BE2C (cell line): Measurements from ENCODE around the gene TBC1D5.
A peak's percentile ranks its signal among the peaks of the same experiment; 100 is the strongest.

ENCODE experiments used
- DNase-seq: peaks from one replicate; pipeline ENCODE4 v3.0.0-alpha.2; 2020
- H3K27me3 ChIP-seq: fragments of 250-450 bp; sonication (Bioruptor Pico); 2 replicates; pipeline ENCODE4 v1.5.1; 2020; ENCODE audit warnings: mild to moderate bottlenecking
- H3K36me3 ChIP-seq: fragments of 250-450 bp; sonication (Bioruptor Pico); 2 replicates; pipeline ENCODE4 v1.5.1; 2020; ENCODE audit warnings: mild to moderate bottlenecking
- H3K4me1 ChIP-seq: fragments of 250-450 bp; sonication (Bioruptor Pico); 2 replicates; pipeline ENCODE4 v1.5.1; 2020
- H3K4me3 ChIP-seq: 2 replicates; pipeline ENCODE4 v1.5.1; 2011; ENCODE audit warnings: low read depth, low read length
- H3K9me3 ChIP-seq: fragments of 250-450 bp; sonication (Bioruptor Pico); 2 replicates; pipeline ENCODE4 v1.5.1; 2020
- TF ChIP-seq, protein P1 (sequence below): IDR thresholded peaks from 2 replicates; pipeline ENCODE4 v1.5.1; 2012; ENCODE audit warnings: mild to moderate bottlenecking, low read depth, low read length

Gene TBC1D5

DNA sequence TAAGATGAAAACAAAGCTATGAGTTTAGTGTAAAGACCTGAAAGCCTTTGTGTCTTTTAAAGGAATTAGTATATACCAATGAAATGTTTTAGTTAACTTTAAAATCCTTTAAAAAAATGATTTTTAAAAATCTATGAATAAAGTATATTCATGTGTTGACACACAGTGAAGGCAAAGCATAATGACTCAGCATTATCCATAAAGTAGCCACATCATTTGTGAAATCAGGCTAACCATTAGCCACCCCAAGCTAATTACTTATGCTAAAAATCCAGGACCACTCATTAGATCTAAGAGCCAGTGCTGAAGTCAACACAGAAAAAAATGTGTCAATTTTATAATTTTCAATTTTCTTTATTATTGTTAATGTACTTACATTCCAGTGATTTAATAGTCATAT is 310.2 kb downstream of the TBC1D5 start:
- H3K4me3 ChIP-seq = no peak overlapping the region
- no peaks in the 10 kb centered on the region for H3K27me3 ChIP-seq
- H3K4me1 ChIP-seq = no peaks in the 10 kb centered on the region
- H3K36me3 ChIP-seq = no peaks in the 10 kb centered on the region
- TF ChIP-seq, protein P1, sequence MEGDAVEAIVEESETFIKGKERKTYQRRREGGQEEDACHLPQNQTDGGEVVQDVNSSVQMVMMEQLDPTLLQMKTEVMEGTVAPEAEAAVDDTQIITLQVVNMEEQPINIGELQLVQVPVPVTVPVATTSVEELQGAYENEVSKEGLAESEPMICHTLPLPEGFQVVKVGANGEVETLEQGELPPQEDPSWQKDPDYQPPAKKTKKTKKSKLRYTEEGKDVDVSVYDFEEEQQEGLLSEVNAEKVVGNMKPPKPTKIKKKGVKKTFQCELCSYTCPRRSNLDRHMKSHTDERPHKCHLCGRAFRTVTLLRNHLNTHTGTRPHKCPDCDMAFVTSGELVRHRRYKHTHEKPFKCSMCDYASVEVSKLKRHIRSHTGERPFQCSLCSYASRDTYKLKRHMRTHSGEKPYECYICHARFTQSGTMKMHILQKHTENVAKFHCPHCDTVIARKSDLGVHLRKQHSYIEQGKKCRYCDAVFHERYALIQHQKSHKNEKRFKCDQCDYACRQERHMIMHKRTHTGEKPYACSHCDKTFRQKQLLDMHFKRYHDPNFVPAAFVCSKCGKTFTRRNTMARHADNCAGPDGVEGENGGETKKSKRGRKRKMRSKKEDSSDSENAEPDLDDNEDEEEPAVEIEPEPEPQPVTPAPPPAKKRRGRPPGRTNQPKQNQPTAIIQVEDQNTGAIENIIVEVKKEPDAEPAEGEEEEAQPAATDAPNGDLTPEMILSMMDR = no peak
- no peak for DNase-seq
- H3K9me3 ChIP-seq = no peaks in the 10 kb centered on the region

DNA sequence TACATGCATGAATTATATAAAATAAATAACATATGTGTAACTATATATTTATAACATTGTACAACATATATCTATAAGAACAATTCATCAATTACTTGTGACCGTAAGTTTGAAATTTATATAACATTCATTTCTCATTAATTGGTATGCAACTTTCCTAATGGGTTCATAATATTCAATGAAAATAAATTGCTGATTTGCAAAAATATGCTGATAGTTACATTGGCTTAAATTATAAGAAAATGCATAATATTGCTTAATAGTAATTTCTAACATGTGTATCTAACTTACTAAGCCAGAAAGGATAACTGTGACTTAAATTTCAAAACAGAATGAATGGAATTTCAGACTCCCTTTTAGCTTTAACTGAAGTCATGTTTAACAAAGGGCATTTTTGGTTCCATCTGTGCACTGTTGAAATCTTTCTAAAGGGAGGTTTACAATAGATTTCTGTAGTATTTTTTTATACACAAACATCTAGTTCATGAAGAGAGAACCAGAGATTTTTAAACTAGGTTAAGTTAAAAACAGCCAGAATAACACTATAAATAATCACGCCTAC is 310.9 kb downstream of the TBC1D5 start:
- TF ChIP-seq, protein P1 = no peak
- no peak for DNase-seq
- no peaks in the 10 kb centered on the region for H3K27me3 ChIP-seq
- H3K4me3 ChIP-seq = no peak overlapping the region
- H3K9me3 ChIP-seq = no peaks in the 10 kb centered on the region
- no peaks in the 10 kb centered on the region for H3K36me3 ChIP-seq
- no peaks in the 10 kb centered on the region for H3K4me1 ChIP-seq

DNA sequence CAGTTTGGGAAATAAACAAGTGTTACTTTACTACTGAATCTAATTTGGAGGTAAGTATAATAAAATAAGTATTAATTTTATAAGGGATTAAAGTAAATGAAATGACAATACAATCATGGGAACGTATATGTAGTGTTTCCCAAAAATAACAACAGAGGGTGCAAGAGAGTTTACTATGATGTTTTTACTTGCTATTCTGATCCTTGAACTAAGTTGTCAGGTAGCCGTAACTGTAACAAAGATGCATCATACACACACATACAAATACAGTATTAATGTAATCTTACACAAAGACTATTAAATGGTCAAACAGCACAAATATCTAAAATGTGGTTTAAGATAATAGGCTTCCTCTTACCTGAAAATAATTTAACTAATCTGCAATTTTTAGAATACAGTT is 311.4 kb downstream of the TBC1D5 start:
- DNase-seq = no peak
- Histone ChIP-seq H3K27me3 (no peaks in the 10 kb centered on the region), H3K4me1 (no peaks in the 10 kb centered on the region), H3K36me3 (no peaks in the 10 kb centered on the region), H3K9me3 (no peaks in the 10 kb centered on the region), H3K4me3 (no peak overlapping the region)
- TF ChIP-seq, protein P1 = peak; percentile 26; the same call in 1 of the 2 replicates

DNA sequence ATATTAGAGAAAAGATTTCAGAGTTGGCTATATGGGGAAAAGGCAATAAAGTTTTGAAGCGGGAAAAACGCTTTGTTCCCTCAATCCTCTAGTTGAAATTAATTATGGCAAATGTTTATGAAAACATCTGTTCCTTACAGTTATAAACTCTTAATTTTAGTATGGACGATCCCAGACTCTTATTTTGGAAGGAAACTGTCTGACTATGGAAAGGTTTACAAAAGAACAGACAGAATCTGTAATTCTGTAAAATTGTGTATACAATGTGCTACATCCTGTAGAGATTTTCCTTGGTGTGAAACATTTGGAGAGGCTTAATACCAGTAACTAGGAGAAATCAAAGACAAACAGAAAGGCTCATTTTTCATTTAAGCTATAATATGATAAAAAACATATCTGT is 311.8 kb downstream of the TBC1D5 start:
- no peak overlapping the region for H3K4me3 ChIP-seq
- no peaks in the 10 kb centered on the region for H3K4me1 ChIP-seq
- no peaks in the 10 kb centered on the region for H3K36me3 ChIP-seq
- no peak for DNase-seq
- no peaks in the 10 kb centered on the region for H3K9me3 ChIP-seq
- no peaks in the 10 kb centered on the region for H3K27me3 ChIP-seq
- TF ChIP-seq, protein P1 = no peak

DNA sequence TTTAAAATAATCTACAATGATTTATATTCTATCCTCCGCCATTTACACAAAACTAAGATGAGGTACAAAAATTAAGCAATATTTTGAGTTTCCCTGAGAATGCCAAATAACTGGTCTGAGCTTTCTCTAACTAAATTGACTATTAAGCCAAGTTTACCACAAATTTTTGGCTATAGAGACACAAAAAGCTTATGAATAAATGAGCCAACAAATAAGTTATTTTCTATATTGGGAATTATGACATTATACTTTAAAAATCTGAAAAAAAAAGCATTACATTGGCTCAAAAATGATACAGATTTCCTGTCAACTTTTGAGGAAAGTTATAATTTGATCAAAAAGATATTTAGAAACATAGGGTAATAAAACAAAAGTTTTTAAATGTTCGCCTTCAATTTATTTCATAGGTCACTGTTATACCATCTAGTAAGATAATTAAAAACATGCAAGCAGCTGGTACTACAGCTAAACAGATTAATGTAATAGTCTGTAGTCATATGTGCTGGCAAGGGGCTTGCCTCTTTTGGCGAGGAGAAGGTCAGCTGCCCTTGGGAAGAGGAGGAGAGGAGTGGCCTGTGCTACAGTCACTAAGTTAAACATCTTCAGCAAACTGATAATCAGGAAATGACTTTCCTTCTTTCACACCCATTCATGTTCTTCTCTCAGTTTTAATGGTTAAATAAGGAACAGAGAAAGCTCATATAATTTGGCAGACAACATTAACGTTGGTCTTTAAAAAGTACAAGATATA is 318.5 kb downstream of the TBC1D5 start:
- no peaks in the 10 kb centered on the region for H3K9me3 ChIP-seq
- H3K36me3 ChIP-seq = no peaks in the 10 kb centered on the region
- TF ChIP-seq, protein P1 = no peak
- H3K4me3 ChIP-seq = no peak overlapping the region
- H3K27me3 ChIP-seq = no peaks in the 10 kb centered on the region
- peak; percentile 63 for DNase-seq
- H3K4me1 ChIP-seq = peaks cover 4% of the 10 kb centered on the region; the same call in 1 of the 2 replicates

DNA sequence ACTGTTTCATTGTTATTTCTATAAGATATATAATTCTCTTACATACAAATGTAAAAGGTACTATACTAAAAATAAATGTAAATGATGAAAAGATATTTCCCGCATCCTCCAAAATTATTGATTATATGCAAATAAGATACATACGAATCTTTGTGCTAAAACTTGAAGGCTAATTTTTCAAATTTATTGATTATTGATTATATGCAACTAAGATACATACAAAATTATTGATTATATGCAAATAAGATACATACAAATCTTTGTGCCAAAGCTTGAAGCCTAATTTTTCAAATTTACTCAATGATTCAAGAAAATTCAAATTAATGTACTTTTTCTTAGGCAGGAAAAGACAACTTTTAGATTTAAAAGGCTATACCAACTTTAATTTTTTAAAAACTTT is 319.8 kb downstream of the TBC1D5 start:
- Histone ChIP-seq H3K36me3 (no peaks in the 10 kb centered on the region), H3K4me1 (peaks cover 4% of the 10 kb centered on the region; the same call in 1 of the 2 replicates), H3K27me3 (no peaks in the 10 kb centered on the region), H3K4me3 (no peak overlapping the region), H3K9me3 (no peaks in the 10 kb centered on the region)
- DNase-seq = no peak
- TF ChIP-seq, protein P1 = no peak
